Measurements from ENCODE around the gene PBX1. TPM values are rescaled to one million over a fixed set of nuclear protein-coding genes. Genes with fewer than 3 reads are reported as not detected.

Gene PBX1
- total RNA-seq, 1 experiment from 2014 or later: 102 TPM

- CTCF ChIA-PET: no interaction called here
- Mint-ChIP-seq H3K27me3 (ENCODE audit: low read depth) (no peaks in the 10 kb centered on the region), H3K36me3 (no peaks in the 10 kb centered on the region), H3K4me1 (peaks cover 54% of the 10 kb centered on the region), H3K9me3 (no peaks in the 10 kb centered on the region), H3K27ac (no peak overlapping the region), H3K4me3 (no peak overlapping the region)
- ATAC-seq: no peak
- no peak for DNase-seq (ENCODE audit: low spot score)
- TF ChIP-seq NFATC4 (CRISPR knock-in tag; IDR thresholded peaks at IDR 0.05) (no peak), ATF1 (CRISPR knock-in tag; IDR thresholded peaks at IDR 0.05) (no peak), IRF2 (CRISPR knock-in tag; IDR thresholded peaks at IDR 0.05; ENCODE audit: borderline replicate concordance, low read depth) (no peak), NR3C1 (CRISPR knock-in tag; conservative IDR thresholded peaks at IDR 0.05; ENCODE audit: low read depth) (no peak), ZNF232 (CRISPR knock-in tag; IDR thresholded peaks at IDR 0.05) (no peak), GRHL2 (CRISPR knock-in tag; IDR thresholded peaks at IDR 0.05; ENCODE audit: insufficient replicate concordance, severe bottlenecking) (no peak), NR1H2 (CRISPR knock-in tag; IDR thresholded peaks at IDR 0.05) (no peak), TP53 (CRISPR knock-in tag; IDR thresholded peaks at IDR 0.05) (no peak), FOXP4 (CRISPR knock-in tag; IDR thresholded peaks at IDR 0.05) (no peak), OVOL2 (CRISPR knock-in tag; IDR thresholded peaks at IDR 0.05; ENCODE audit: borderline replicate concordance) (no peak), TEAD4 (CRISPR knock-in tag; IDR thresholded peaks at IDR 0.05) (no peak)
- POLR2A ChIA-PET: interaction anchor here (0.6 kb wide), 1 partner anchor 32 kb away, joined by 3 read pairs; no protein-coding TSS in a partner anchor
These were observed 95.2 kb downstream of the PBX1 start for GRCh38 chr1:164654200-164654599.

- POLR2A ChIA-PET: no interaction called here
- Mint-ChIP-seq H3K9me3 (no peaks in the 10 kb centered on the region), H3K27ac (0 out of 2 replicates have a peak overlapping the region, but pooled peaks have one; percentile 14)
These were observed 99.9 kb downstream of the PBX1 start for GRCh38 chr1:164658864-164659263.

More at GRCh38 chr1:164658864-164659263, 99.9 kb downstream of the PBX1 start:
- peaks cover 5% of the 10 kb centered on the region; the same call in 1 of the 2 replicates for H3K36me3 Mint-ChIP-seq
- TF ChIP-seq ZNF281 (CRISPR knock-in tag; IDR thresholded peaks at IDR 0.05) (no peak), ATF2 (CRISPR knock-in tag; IDR thresholded peaks at IDR 0.05; ENCODE audit: borderline replicate concordance, low read depth) (no peak), IRF2 (CRISPR knock-in tag; IDR thresholded peaks at IDR 0.05; ENCODE audit: borderline replicate concordance, low read depth) (no peak), RELA (CRISPR knock-in tag; IDR thresholded peaks at IDR 0.05; ENCODE audit: borderline replicate concordance) (no peak), MAX (CRISPR knock-in tag; IDR thresholded peaks at IDR 0.05) (no peak)
- no peaks in the 10 kb centered on the region for H3K27me3 Mint-ChIP-seq (ENCODE audit: low read depth)
- ATAC-seq (no peak), DNase-seq (ENCODE audit: low spot score) (no peak)
- H3K4me1 Mint-ChIP-seq: peaks cover 51% of the 10 kb centered on the region
- CTCF ChIA-PET: interaction anchor here (1.2 to 3.4 kb wide), 3 partner anchors 11 to 15 kb away, joined by 3 to 24 read pairs (median 8); no protein-coding TSS in a partner anchor
- H3K4me3 Mint-ChIP-seq: no peak overlapping the region
